MM.1S (cell line): ENCODE results near the gene HHIP.

ENCODE experiments used
- DNase-seq: peaks from one replicate; pipeline ENCODE4 v3.0.0-alpha.2; 2015
- H2AFZ ChIP-seq: fragments of 300-600 bp; sonication (generic); 2 replicates; pipeline ENCODE4 v1.6.0; 2016; ENCODE audit warnings: antibody characterized with exemption, low read length
- H3F3A ChIP-seq: fragments of 300-600 bp; sonication (generic); 2 replicates; pipeline ENCODE4 v1.6.1; 2016; ENCODE audit warnings: mild to moderate bottlenecking, antibody characterized with exemption, low read length, moderate library complexity, mixed read lengths; ENCODE audit not compliant: insufficient read depth
- H3K27ac ChIP-seq: fragments of 300-600 bp; sonication (generic); 2 replicates; pipeline ENCODE4 v1.5.1; 2016; ENCODE audit warnings: mild to moderate bottlenecking, low read length
- H3K27me3 ChIP-seq: fragments of 300-600 bp; sonication (generic); replicated peaks from 2 replicates; pipeline ENCODE4 v1.6.0; 2016; ENCODE audit warnings: low read length; ENCODE audit not compliant: insufficient read depth
- H3K36me3 ChIP-seq: fragments of 300-600 bp; sonication (generic); replicated peaks from 2 replicates; pipeline ENCODE4 v1.6.1; 2016; ENCODE audit warnings: mild to moderate bottlenecking, low read length, mixed read lengths; ENCODE audit not compliant: insufficient read depth
- H3K4me1 ChIP-seq: fragments of 300-600 bp; sonication (generic); 2 replicates; pipeline ENCODE4 v1.6.1; 2016; ENCODE audit warnings: low read length, mixed read lengths
- H3K4me2 ChIP-seq: fragments of 300-600 bp; sonication (generic); 2 replicates; pipeline ENCODE4 v1.6.0; 2016; ENCODE audit warnings: low read depth, low read length
- H3K4me3 ChIP-seq: fragments of 300-600 bp; sonication (generic); 2 replicates; pipeline ENCODE4 v1.5.1; 2016; ENCODE audit warnings: low read length, mixed read lengths
- H3K79me2 ChIP-seq: fragments of 300-600 bp; sonication (generic); 2 replicates; pipeline ENCODE4 v1.6.1; 2016; ENCODE audit warnings: mixed run types, low read length, mixed read lengths
- H3K9ac ChIP-seq: fragments of 300-600 bp; sonication (generic); 2 replicates; pipeline ENCODE4 v1.6.1; 2016; ENCODE audit warnings: low read length, mixed read lengths
- H3K9me2 ChIP-seq: fragments of 300-600 bp; sonication (generic); replicated peaks from 2 replicates; pipeline ENCODE4 v1.6.1; 2016; ENCODE audit warnings: mild to moderate bottlenecking, low read length, mixed read lengths; ENCODE audit not compliant: insufficient read depth
- H3K9me3 ChIP-seq: fragments of 300-600 bp; sonication (generic); replicated peaks from 2 replicates; pipeline ENCODE4 v1.6.1; 2016; ENCODE audit warnings: mild to moderate bottlenecking, low read length, mixed read lengths; ENCODE audit not compliant: insufficient read depth
- H4K20me1 ChIP-seq: fragments of 300-600 bp; sonication (generic); 2 replicates; pipeline ENCODE4 v1.6.1; 2016; ENCODE audit warnings: mild to moderate bottlenecking, low read length, moderate library complexity, mixed read lengths; ENCODE audit not compliant: insufficient read depth
- CTCF ChIP-seq: fragments of 300-600 bp; sonication (generic); IDR thresholded peaks from 2 replicates; pipeline ENCODE4 v1.5.1; 2016; ENCODE audit warnings: antibody characterized with exemption, low read length, mixed read lengths
- EZH2 ChIP-seq: fragments of 300-600 bp; sonication (generic); optimal IDR thresholded peaks from 2 replicates; pipeline ENCODE3; 2017; ENCODE audit warnings: low read depth, mild to moderate bottlenecking, antibody characterized with exemption, low read length, mixed read lengths
- EZH2phosphoT487 ChIP-seq: fragments of 300-600 bp; sonication (generic); IDR thresholded peaks from 2 replicates; pipeline ENCODE4 v1.6.1; 2018; ENCODE audit warnings: antibody characterized with exemption, low read length

HHIP gene

GRCh38 chr4:144667500-144667899, 21.5 kb downstream of the HHIP start:
- Histone ChIP-seq H3K27ac (no peak overlapping the region), H3F3A (0 out of 2 replicates have a peak, but pooled peaks cover 4% of the 10 kb centered on the region)
- DNase-seq = no peak

DNA sequence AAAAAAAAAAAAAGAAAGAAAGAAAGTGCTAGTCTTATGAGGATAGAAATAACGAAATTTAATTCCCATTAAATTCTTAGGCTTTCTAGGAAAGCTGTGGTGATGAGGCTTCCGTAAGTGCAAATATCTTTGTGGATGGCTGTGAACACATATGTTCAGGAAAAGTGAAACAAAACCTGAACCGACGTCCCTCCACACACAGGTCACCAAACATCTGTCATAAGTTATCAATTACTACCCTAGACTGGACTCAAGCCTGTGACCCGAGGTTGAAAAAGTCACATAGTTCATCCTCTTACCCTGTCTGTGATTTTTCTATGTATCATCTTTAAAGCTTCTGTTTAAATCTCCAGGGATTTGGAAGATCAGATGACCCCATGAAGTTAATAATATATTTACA, 24.8 kb downstream of the HHIP start:
- H3K27me3 ChIP-seq = no peaks in the 10 kb centered on the region
- H4K20me1 ChIP-seq = no peaks in the 10 kb centered on the region
- H3K9me2 ChIP-seq = no peaks in the 10 kb centered on the region
- no peaks in the 10 kb centered on the region for H3K36me3 ChIP-seq
- no peaks in the 10 kb centered on the region for H3K9me3 ChIP-seq
- H3F3A ChIP-seq = 0 out of 2 replicates have a peak, but pooled peaks cover 4% of the 10 kb centered on the region
- H3K4me1 ChIP-seq = no peaks in the 10 kb centered on the region
- no peak for DNase-seq
- no peak overlapping the region for H3K4me3 ChIP-seq
- H2AFZ ChIP-seq = no peak overlapping the region
- H3K9ac ChIP-seq = no peak overlapping the region
- no peak overlapping the region; the same call in 1 of the 2 replicates for H3K4me2 ChIP-seq
- no peaks in the 10 kb centered on the region for H3K79me2 ChIP-seq
- no peak overlapping the region for H3K27ac ChIP-seq
- TF ChIP-seq EZH2phosphoT487 = no peak
- TF ChIP-seq CTCF = no peak
- no peak for TF ChIP-seq EZH2

More at GRCh38 chr4:144667500-144667899, 21.5 kb downstream of the HHIP start:
- Histone ChIP-seq H4K20me1 (no peaks in the 10 kb centered on the region), H3K4me2 (no peak overlapping the region), H3K4me1 (no peaks in the 10 kb centered on the region), H3K79me2 (no peaks in the 10 kb centered on the region), H3K9me3 (no peaks in the 10 kb centered on the region), H3K36me3 (no peaks in the 10 kb centered on the region), H3K9ac (no peak overlapping the region), H3K4me3 (no peak overlapping the region), H3K27me3 (no peaks in the 10 kb centered on the region), H3K9me2 (no peaks in the 10 kb centered on the region), H2AFZ (no peak overlapping the region)
- no peak for TF ChIP-seq CTCF
- TF ChIP-seq EZH2 = no peak
- no peak for TF ChIP-seq EZH2phosphoT487

DNA sequence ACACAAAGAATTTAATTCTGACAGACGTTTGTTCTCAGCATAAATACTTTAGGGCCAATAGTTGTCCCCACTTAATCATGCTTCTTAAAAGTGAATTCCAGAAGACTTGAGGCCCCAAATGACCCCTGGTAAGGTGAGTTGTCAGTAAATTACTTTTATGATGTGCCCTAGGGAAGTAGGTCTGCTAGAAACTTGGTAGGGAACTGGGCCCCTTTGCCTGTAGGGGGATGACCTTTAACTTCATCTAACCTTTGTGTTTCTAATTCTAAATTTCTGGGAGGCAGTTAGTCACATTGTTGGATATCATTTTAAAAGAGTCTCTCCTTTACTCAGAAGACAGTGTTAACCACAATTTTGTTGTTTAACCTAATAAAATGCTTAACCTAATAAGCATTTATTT, 28.8 kb downstream of the HHIP start:
- no peak for DNase-seq
- no peaks in the 10 kb centered on the region for H3K27me3 ChIP-seq
- no peaks in the 10 kb centered on the region for H3K9me3 ChIP-seq
- H2AFZ ChIP-seq = no peak overlapping the region
- H3K36me3 ChIP-seq = no peaks in the 10 kb centered on the region
- no peak overlapping the region for H3K4me2 ChIP-seq
- H3K4me3 ChIP-seq = no peak overlapping the region
- 0 out of 2 replicates have a peak, but pooled peaks cover 4% of the 10 kb centered on the region for H3F3A ChIP-seq
- H3K4me1 ChIP-seq = no peaks in the 10 kb centered on the region
- TF ChIP-seq CTCF = no peak
- TF ChIP-seq EZH2phosphoT487 = no peak
- TF ChIP-seq EZH2 = no peak
- H3K9me2 ChIP-seq = no peaks in the 10 kb centered on the region
- H3K9ac ChIP-seq = no peak overlapping the region
- H3K27ac ChIP-seq = no peak overlapping the region
- no peaks in the 10 kb centered on the region for H3K79me2 ChIP-seq
- H4K20me1 ChIP-seq = no peaks in the 10 kb centered on the region
